A549 (cell line): Measurements from ENCODE around the gene BEST2.

ENCODE experiments used
- EP300 ChIP-seq, 2 experiments: fragments of >200 bp; sonication (Bioruptor Twin); formaldehyde crosslinking; IDR thresholded peaks; 2 replicates in 1 of 2; 3 replicates in 1 of 2; pipeline ENCODE4 v1.6.1; 2016 to 2017
- HDAC2 ChIP-seq: fragments of 200-600 bp; sonication (generic); IDR thresholded peaks from 2 replicates; pipeline ENCODE4 v1.6.1; 2016
- POLR2A ChIP-seq: IDR thresholded peaks from 2 replicates; pipeline ENCODE4 v1.6.1; 2012; ENCODE audit warnings: mild to moderate bottlenecking, low read length
- POLR2AphosphoS2 ChIP-seq: conservative IDR thresholded peaks from 2 replicates; pipeline ENCODE4 v1.6.1; 2012; ENCODE audit warnings: low read length, improper control_type of control experiment, inconsistent platforms
- RFX5 ChIP-seq: fragments of 450-650 bp; IDR thresholded peaks from 2 replicates; pipeline ENCODE4 v1.7.1; 2014; ENCODE audit warnings: antibody characterized with exemption, mild to moderate bottlenecking, moderate library complexity
- TP53 ChIP-seq: fragments of 250-450 bp; sonication (Bioruptor Pico); IDR thresholded peaks from 2 replicates; pipeline ENCODE4 v1.5.0; 2021; ENCODE audit warnings: mild to moderate bottlenecking, moderate library complexity
- ZNF302 ChIP-seq: fragments of 250-450 bp; sonication (Bioruptor Pico); IDR thresholded peaks from 2 replicates; pipeline ENCODE4 v1.9.0; 2021; ENCODE audit warnings: inconsistent platforms, mild to moderate bottlenecking, moderate library complexity
- ZSCAN20 ChIP-seq: fragments of 250-450 bp; sonication (Bioruptor Pico); IDR thresholded peaks from 2 replicates; pipeline ENCODE4 v1.8.0; 2022; ENCODE audit warnings: mild to moderate bottlenecking, moderate library complexity
- TF ChIP-seq, protein P1 (sequence below): fragments of >200 bp; sonication (Bioruptor Twin); formaldehyde crosslinking; IDR thresholded peaks from 3 replicates; pipeline ENCODE4 v1.5.1; 2016
- TF ChIP-seq, protein P2 (sequence below): IDR thresholded peaks from 2 replicates; pipeline ENCODE4 v1.6.1; 2012
- TF ChIP-seq, protein P3 (sequence below): fragments of >200 bp; sonication (Bioruptor Twin); formaldehyde crosslinking; IDR thresholded peaks from 3 replicates; pipeline ENCODE4 v1.6.1; 2016
- TF ChIP-seq, protein P4 (sequence below): fragments of 150-350 bp; IDR thresholded peaks from 2 replicates; pipeline ENCODE4 v1.6.1; 2014; ENCODE audit warnings: low read depth, mild to moderate bottlenecking, low read length

DNA sequence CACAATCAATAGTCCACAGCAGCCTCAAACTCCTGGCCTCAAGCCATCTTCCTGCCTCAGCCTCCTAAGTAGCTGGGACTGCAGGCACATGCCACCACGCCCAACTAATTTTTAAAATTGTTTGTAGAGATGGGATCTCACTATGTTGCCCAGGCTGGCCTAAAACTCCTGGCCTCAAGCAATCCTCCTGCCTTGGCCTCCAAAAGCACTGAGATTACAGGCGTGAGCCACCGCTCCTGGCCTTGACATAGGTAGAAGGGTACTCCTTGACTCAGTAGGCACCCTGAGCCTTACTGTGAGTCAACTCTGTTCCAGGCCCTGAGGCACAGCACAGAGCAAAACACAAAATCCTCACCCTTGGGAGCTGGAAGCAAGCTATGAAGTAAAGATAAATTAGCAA, 35.7 kb upstream of the BEST2 start:
- TF ChIP-seq ZSCAN20 (CRISPR knock-in tag) (no peak), POLR2A (no peak), TP53 (no peak), EP300 (IDR thresholded peaks at IDR 0.05) (no peak), HDAC2 (no peak), RFX5 (no peak), POLR2AphosphoS2 (no peak), ZNF302 (no peak)
- TF ChIP-seq, protein P1, sequence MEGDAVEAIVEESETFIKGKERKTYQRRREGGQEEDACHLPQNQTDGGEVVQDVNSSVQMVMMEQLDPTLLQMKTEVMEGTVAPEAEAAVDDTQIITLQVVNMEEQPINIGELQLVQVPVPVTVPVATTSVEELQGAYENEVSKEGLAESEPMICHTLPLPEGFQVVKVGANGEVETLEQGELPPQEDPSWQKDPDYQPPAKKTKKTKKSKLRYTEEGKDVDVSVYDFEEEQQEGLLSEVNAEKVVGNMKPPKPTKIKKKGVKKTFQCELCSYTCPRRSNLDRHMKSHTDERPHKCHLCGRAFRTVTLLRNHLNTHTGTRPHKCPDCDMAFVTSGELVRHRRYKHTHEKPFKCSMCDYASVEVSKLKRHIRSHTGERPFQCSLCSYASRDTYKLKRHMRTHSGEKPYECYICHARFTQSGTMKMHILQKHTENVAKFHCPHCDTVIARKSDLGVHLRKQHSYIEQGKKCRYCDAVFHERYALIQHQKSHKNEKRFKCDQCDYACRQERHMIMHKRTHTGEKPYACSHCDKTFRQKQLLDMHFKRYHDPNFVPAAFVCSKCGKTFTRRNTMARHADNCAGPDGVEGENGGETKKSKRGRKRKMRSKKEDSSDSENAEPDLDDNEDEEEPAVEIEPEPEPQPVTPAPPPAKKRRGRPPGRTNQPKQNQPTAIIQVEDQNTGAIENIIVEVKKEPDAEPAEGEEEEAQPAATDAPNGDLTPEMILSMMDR: no peak
- TF ChIP-seq, protein P2, sequence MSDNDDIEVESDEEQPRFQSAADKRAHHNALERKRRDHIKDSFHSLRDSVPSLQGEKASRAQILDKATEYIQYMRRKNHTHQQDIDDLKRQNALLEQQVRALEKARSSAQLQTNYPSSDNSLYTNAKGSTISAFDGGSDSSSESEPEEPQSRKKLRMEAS: no peak
- TF ChIP-seq, protein P3, sequence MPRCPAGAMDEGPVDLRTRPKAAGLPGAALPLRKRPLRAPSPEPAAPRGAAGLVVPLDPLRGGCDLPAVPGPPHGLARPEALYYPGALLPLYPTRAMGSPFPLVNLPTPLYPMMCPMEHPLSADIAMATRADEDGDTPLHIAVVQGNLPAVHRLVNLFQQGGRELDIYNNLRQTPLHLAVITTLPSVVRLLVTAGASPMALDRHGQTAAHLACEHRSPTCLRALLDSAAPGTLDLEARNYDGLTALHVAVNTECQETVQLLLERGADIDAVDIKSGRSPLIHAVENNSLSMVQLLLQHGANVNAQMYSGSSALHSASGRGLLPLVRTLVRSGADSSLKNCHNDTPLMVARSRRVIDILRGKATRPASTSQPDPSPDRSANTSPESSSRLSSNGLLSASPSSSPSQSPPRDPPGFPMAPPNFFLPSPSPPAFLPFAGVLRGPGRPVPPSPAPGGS: no peak
- TF ChIP-seq, protein P4, sequence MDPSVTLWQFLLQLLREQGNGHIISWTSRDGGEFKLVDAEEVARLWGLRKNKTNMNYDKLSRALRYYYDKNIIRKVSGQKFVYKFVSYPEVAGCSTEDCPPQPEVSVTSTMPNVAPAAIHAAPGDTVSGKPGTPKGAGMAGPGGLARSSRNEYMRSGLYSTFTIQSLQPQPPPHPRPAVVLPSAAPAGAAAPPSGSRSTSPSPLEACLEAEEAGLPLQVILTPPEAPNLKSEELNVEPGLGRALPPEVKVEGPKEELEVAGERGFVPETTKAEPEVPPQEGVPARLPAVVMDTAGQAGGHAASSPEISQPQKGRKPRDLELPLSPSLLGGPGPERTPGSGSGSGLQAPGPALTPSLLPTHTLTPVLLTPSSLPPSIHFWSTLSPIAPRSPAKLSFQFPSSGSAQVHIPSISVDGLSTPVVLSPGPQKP: no peak
